ENCODE data around the gene AP1M2.
"Not testable (repeated sequence)": the region's sequence is repeated elsewhere in the genome, so short reads cannot be mapped to it uniquely, and the experiment has no call there.

- TF ChIP-seq BACH2 (CRISPR knock-in tag; IDR thresholded peaks at IDR 0.05; ENCODE audit: borderline replicate concordance); ESRRG (CRISPR knock-in tag; IDR thresholded peaks at IDR 0.05); ZFP3 (CRISPR knock-in tag; IDR thresholded peaks at IDR 0.05); PPARA (CRISPR knock-in tag; IDR thresholded peaks at IDR 0.05; ENCODE audit: borderline replicate concordance); RARB (CRISPR knock-in tag; IDR thresholded peaks at IDR 0.05); ZNF8 (CRISPR knock-in tag; IDR thresholded peaks at IDR 0.05): not testable (repeated sequence)
- TF ChIP-seq, protein P1, sequence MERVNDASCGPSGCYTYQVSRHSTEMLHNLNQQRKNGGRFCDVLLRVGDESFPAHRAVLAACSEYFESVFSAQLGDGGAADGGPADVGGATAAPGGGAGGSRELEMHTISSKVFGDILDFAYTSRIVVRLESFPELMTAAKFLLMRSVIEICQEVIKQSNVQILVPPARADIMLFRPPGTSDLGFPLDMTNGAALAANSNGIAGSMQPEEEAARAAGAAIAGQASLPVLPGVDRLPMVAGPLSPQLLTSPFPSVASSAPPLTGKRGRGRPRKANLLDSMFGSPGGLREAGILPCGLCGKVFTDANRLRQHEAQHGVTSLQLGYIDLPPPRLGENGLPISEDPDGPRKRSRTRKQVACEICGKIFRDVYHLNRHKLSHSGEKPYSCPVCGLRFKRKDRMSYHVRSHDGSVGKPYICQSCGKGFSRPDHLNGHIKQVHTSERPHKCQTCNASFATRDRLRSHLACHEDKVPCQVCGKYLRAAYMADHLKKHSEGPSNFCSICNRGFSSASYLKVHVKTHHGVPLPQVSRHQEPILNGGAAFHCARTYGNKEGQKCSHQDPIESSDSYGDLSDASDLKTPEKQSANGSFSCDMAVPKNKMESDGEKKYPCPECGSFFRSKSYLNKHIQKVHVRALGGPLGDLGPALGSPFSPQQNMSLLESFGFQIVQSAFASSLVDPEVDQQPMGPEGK (CRISPR knock-in tag; IDR thresholded peaks at IDR 0.05; ENCODE audit: borderline replicate concordance) = not testable (repeated sequence)
These were observed 48.1 kb downstream of the AP1M2 start for GRCh38 chr19:10539016-10539415.

Data from SK-N-SH treated with all-trans-retinoic acid at 6 μM for 48 hours (cell line).